IMR-90 (cell line): ENCODE results near the gene CHN2. TPM values are rescaled to one million over a fixed set of nuclear protein-coding genes. Genes with fewer than 3 reads are reported as not detected.

Experiments
- ATAC-seq: fragments of 200-7000 bp; cut with Tn5 transposase; 2 replicates; pipeline ENCODE4 v1.9.1; 2020; ENCODE audit warnings: low read depth, mild to moderate bottlenecking, moderate library complexity
- BruUV-seq: library from RNA; stranded (reverse); fragments of 400-500 nt; replicated peaks from 2 replicates; lab custom pipeline; 2021; lab: Mats Ljungman, UMichigan
- CTCF ChIA-PET: fragments of 300-600 bp; formaldehyde crosslinking; extraction: SDS; loops from one replicate; lab custom pipeline; 2021; ENCODE audit warnings: antibody characterized with exemption; lab: Yijun Ruan, JAX
- POLR2A ChIA-PET: fragments of 300-600 bp; sonication (Branson Sonifier 250); formaldehyde crosslinking; loops from one replicate; lab custom pipeline; 2022; ENCODE audit warnings: antibody characterized with exemption; ENCODE audit not compliant: unreplicated experiment; lab: Charles Lee
- DNase-seq: peaks from one replicate; pipeline ENCODE4 v3.0.0; 2013
- H2AFZ ChIP-seq: replicated peaks from 2 replicates; pipeline ENCODE3; 2013; ENCODE audit warnings: low read length, mild to moderate bottlenecking; ENCODE audit not compliant: poor library complexity
- H2AK5ac ChIP-seq: 2 replicates; pipeline ENCODE4 v1.6.1; 2013; ENCODE audit warnings: low read depth, low read length, inconsistent platforms
- H2AK9ac ChIP-seq: replicated peaks from 2 replicates; pipeline ENCODE3; 2013; ENCODE audit warnings: mild to moderate bottlenecking, low read depth, low read length, moderate library complexity; ENCODE audit not compliant: poor library complexity
- H2BK120ac ChIP-seq: 2 replicates; pipeline ENCODE4 v1.6.1; 2013; ENCODE audit warnings: low read depth, low read length, inconsistent platforms
- H2BK15ac ChIP-seq: 3 replicates; pipeline ENCODE4 v1.6.1; 2013; ENCODE audit warnings: low read depth, low read length, inconsistent platforms
- H2BK20ac ChIP-seq: 2 replicates; pipeline ENCODE4 v1.6.1; 2013; ENCODE audit warnings: low read depth, mild to moderate bottlenecking, inconsistent platforms, low read length, moderate library complexity
- H2BK5ac ChIP-seq: 2 replicates; pipeline ENCODE4 v1.6.1; 2013; ENCODE audit warnings: mild to moderate bottlenecking, low read depth, low read length, inconsistent platforms; ENCODE audit not compliant: poor library complexity, severe bottlenecking
- H3K14ac ChIP-seq: replicated peaks from 2 replicates; pipeline ENCODE4 v1.6.1; 2013; ENCODE audit warnings: low read depth, low read length, inconsistent platforms
- H3K18ac ChIP-seq: 2 replicates; pipeline ENCODE4 v1.6.1; 2013; ENCODE audit warnings: low read depth, low read length, control low read depth
- H3K23ac ChIP-seq: 2 replicates; pipeline ENCODE4 v1.6.1; 2013; ENCODE audit warnings: low read depth, low read length, inconsistent platforms
- H3K27ac ChIP-seq: 2 replicates; pipeline ENCODE4 v1.5.1; 2013; ENCODE audit warnings: mild to moderate bottlenecking, control low read depth, low read length; ENCODE audit not compliant: insufficient read depth
- H3K27me3 ChIP-seq: 2 replicates; pipeline ENCODE4 v1.6.1; 2013; ENCODE audit warnings: low read length; ENCODE audit not compliant: control insufficient read depth, insufficient read depth
- H3K36me3 ChIP-seq: 2 replicates; pipeline ENCODE4 v1.6.1; 2013; ENCODE audit warnings: low read length, mixed read lengths; ENCODE audit not compliant: control insufficient read depth, insufficient read depth
- H3K4ac ChIP-seq: 2 replicates; pipeline ENCODE4 v1.6.1; 2013; ENCODE audit warnings: low read depth, low read length, inconsistent platforms
- H3K4me1 ChIP-seq: 2 replicates; pipeline ENCODE4 v1.6.1; 2013; ENCODE audit warnings: low read length, mixed read lengths; ENCODE audit not compliant: control insufficient read depth, insufficient read depth
- H3K4me2 ChIP-seq: 2 replicates; pipeline ENCODE4 v1.6.1; 2013; ENCODE audit warnings: low read depth, mild to moderate bottlenecking, control low read depth, low read length, moderate library complexity
- H3K4me3 ChIP-seq: 2 replicates; pipeline ENCODE4 v1.5.1; 2013; ENCODE audit warnings: low read depth, mild to moderate bottlenecking, control low read depth, low read length, moderate library complexity; ENCODE audit not compliant: insufficient read depth
- H3K56ac ChIP-seq: 2 replicates; pipeline ENCODE4 v1.6.1; 2013; ENCODE audit warnings: low read length, inconsistent platforms; ENCODE audit not compliant: insufficient read depth; ENCODE audit errors: extremely low read depth
- H3K79me1 ChIP-seq, 2 experiments: 2 replicates each; pipeline ENCODE4 v1.6.1; 2013; ENCODE audit warnings: low read length in 2 of 2, inconsistent platforms in 1 of 2, low read depth in 1 of 2
- H3K9ac ChIP-seq: 2 replicates; pipeline ENCODE4 v1.6.1; 2013; ENCODE audit warnings: low read depth, low read length, control low read depth
- H3K9me1 ChIP-seq: 2 replicates; pipeline ENCODE4 v1.6.1; 2013; ENCODE audit warnings: low read length, inconsistent platforms; ENCODE audit not compliant: insufficient read depth
- H3K9me3 ChIP-seq: 2 replicates; pipeline ENCODE4 v1.6.1; 2013; ENCODE audit warnings: low read length; ENCODE audit not compliant: control insufficient read depth, insufficient read depth
- H4K20me1 ChIP-seq: 2 replicates; pipeline ENCODE4 v1.6.1; 2013; ENCODE audit warnings: low read length, inconsistent platforms; ENCODE audit not compliant: insufficient read depth
- H4K5ac ChIP-seq: 2 replicates; pipeline ENCODE4 v1.6.1; 2013; ENCODE audit warnings: mild to moderate bottlenecking, low read depth, low read length, control low read depth
- H4K8ac ChIP-seq, 2 experiments: 2 replicates each; pipeline ENCODE4 v1.6.1; 2013; ENCODE audit warnings: low read depth in 2 of 2, low read length in 2 of 2, control low read depth in 1 of 2, inconsistent platforms in 1 of 2
- H4K91ac ChIP-seq: 2 replicates; pipeline ENCODE4 v1.6.1; 2013; ENCODE audit warnings: low read depth, low read length, inconsistent platforms; ENCODE audit not compliant: insufficient read depth
- BHLHE40 ChIP-seq: fragments of 150-350 bp; IDR thresholded peaks from 2 replicates; pipeline ENCODE4 v1.6.1; 2016; ENCODE audit warnings: mild to moderate bottlenecking, low read depth, low read length
- CEBPB ChIP-seq: IDR thresholded peaks from 2 replicates; pipeline ENCODE4 v1.6.1; 2012; ENCODE audit warnings: low read depth, low read length, improper control_type of control experiment
- CHD1 ChIP-seq: IDR thresholded peaks from 2 replicates; pipeline ENCODE4 v1.6.1; 2012; ENCODE audit warnings: low read depth, low read length, improper control_type of control experiment
- CTCF ChIP-seq: conservative IDR thresholded peaks from 2 replicates; pipeline ENCODE4 v1.5.1; 2012; ENCODE audit warnings: mild to moderate bottlenecking, low read depth, low read length, improper control_type of control experiment
- ELK1 ChIP-seq: fragments of 150-350 bp; IDR thresholded peaks from 2 replicates; pipeline ENCODE4 v1.6.1; 2016; ENCODE audit warnings: low read depth, mild to moderate bottlenecking, low read length, moderate library complexity, borderline replicate concordance
- FOS ChIP-seq: fragments of 150-350 bp; IDR thresholded peaks from 2 replicates; pipeline ENCODE4 v1.6.1; 2016; ENCODE audit warnings: low read depth, low read length
- MAFK ChIP-seq: IDR thresholded peaks from 2 replicates; pipeline ENCODE4 v1.6.1; 2012; ENCODE audit warnings: low read depth, low read length, improper control_type of control experiment
- MAZ ChIP-seq: IDR thresholded peaks from 2 replicates; pipeline ENCODE4 v1.6.1; 2012; ENCODE audit warnings: low read depth, mild to moderate bottlenecking, low read length, improper control_type of control experiment, moderate library complexity, borderline replicate concordance
- MXI1 ChIP-seq: IDR thresholded peaks from 2 replicates; pipeline ENCODE4 v1.6.1; 2012; ENCODE audit warnings: low read depth, mild to moderate bottlenecking, low read length, moderate library complexity, borderline replicate concordance
- NFE2L2 ChIP-seq: fragments of 150-350 bp; IDR thresholded peaks from 2 replicates; pipeline ENCODE4 v1.6.1; 2016; ENCODE audit warnings: low read depth, mild to moderate bottlenecking, low read length
- POLR2A ChIP-seq: IDR thresholded peaks from 2 replicates; pipeline ENCODE4 v1.6.1; 2012; ENCODE audit warnings: mild to moderate bottlenecking, low read depth, low read length
- RAD21 ChIP-seq: IDR thresholded peaks from 2 replicates; pipeline ENCODE4 v1.6.1; 2012; ENCODE audit warnings: low read length, improper control_type of control experiment
- RCOR1 ChIP-seq: IDR thresholded peaks from 2 replicates; pipeline ENCODE4 v1.6.1; 2012; ENCODE audit warnings: mild to moderate bottlenecking, low read length, improper control_type of control experiment; ENCODE audit not compliant: insufficient replicate concordance
- RFX5 ChIP-seq: IDR thresholded peaks from 2 replicates; pipeline ENCODE4 v1.8.0; 2012; ENCODE audit warnings: low read depth, mild to moderate bottlenecking, low read length, moderate library complexity
- SMC3 ChIP-seq: fragments of 150-350 bp; IDR thresholded peaks from 2 replicates; pipeline ENCODE4 v1.6.1; 2016; ENCODE audit warnings: low read depth, mild to moderate bottlenecking, antibody characterized with exemption, low read length, moderate library complexity
- USF2 ChIP-seq: fragments of 150-350 bp; IDR thresholded peaks from 2 replicates; pipeline ENCODE4 v1.6.1; 2017; ENCODE audit warnings: mild to moderate bottlenecking, antibody characterized with exemption, low read length, low read depth
- WGBS, 2 experiments: methylation state at CpG; one replicate each; pipeline versions ENCODE4 v1.1.5 to v1.1.7; 2013; ENCODE audit warnings: missing lambda C conversion rate in 2 of 2; ENCODE audit not compliant: insufficient read length in 1 of 2; ENCODE audit errors: extremely low coverage in 2 of 2; 5-methylcytosine and 5-hydroxymethylcytosine counted together
- dilution Hi-C: fragments of 300-500 bp; cut with HindIII; formaldehyde crosslinking; loops from one replicate; pipeline ENCODE4 v1.14.3; 2018; ENCODE audit warnings: low sequenced_read_pairs; ENCODE audit not compliant: unreplicated experiment
- in situ Hi-C: fragments of 300-500 bp; cut with MboI; formaldehyde crosslinking; loops from 3 replicates; pipeline ENCODE4 v1.14.3; 2019; ENCODE audit warnings: low sequenced_read_pairs, inconsistent platforms, mixed read lengths
- intact Hi-C: fragments of 100-400 bp; cut with micrococcal nuclease; formaldehyde crosslinking; loops from 2 replicates; pipeline ENCODE4 v1.10.0; 2022
- polyA plus RNA-seq, 3 experiments: library from polyadenylated mRNA; depleted of rRNA; stranded (reverse); fragments of >200 nt; gene quantifications; 2 replicates each; pipeline ENCODE4 v1.2.3, GENCODE V29; 2012; ENCODE audit warnings: low replicate concordance in 1 of 3
- total RNA-seq: library from RNA; depleted of rRNA; stranded (reverse); fragments of >200 nt; gene quantifications from 2 replicates; pipeline ENCODE4 v1.2.3, GENCODE V29; 2012

CHN2 gene
- total and polyA plus RNA-seq, 2 of the 4 experiments (the other 2 are of a cell fraction), result not detected

- Histone ChIP-seq H3K36me3 (no peaks in the 10 kb centered on the region), H3K23ac (no peak overlapping the region), H3K27me3 (peaks cover 10% of the 10 kb centered on the region; the same call in 1 of the 2 replicates), H4K8ac (no peak overlapping the region), H3K27ac (no peak overlapping the region), H4K5ac (no peak overlapping the region), H2AK9ac (no peak overlapping the region), H3K18ac (no peak overlapping the region), H3K9ac (no peak overlapping the region), H2BK120ac (no peak overlapping the region), H2BK20ac (no peak overlapping the region), H3K4me3 (no peak overlapping the region), H2BK15ac (no peak overlapping the region), H3K4me1 (no peaks in the 10 kb centered on the region), H4K91ac (no peak overlapping the region), H4K20me1 (no peaks in the 10 kb centered on the region), H3K9me3 (no peaks in the 10 kb centered on the region), H3K79me1 (no peaks in the 10 kb centered on the region), H3K9me1 (no peaks in the 10 kb centered on the region), H2AFZ (no peak overlapping the region), H3K4me2 (no peak overlapping the region), H2AK5ac (no peak overlapping the region), H3K14ac (no peak overlapping the region), H3K56ac (no peak overlapping the region), H3K4ac (no peak overlapping the region), H2BK5ac (no peak overlapping the region)
- dilution Hi-C loops (no loop called here), intact Hi-C loops (no loop called here), in situ Hi-C loops (no loop called here)
- DNase-seq, result no peak
- CTCF ChIA-PET, result no interaction called here
- POLR2A ChIA-PET, result no interaction called here
- TF ChIP-seq RCOR1 (no peak), CEBPB (no peak), NFE2L2 (no peak), RFX5 (no peak), ELK1 (no peak), MAFK (no peak), BHLHE40 (no peak), RAD21 (no peak), SMC3 (no peak), MXI1 (no peak), CTCF (no peak), USF2 (no peak), CHD1 (no peak), MAZ (no peak), POLR2A (no peak), FOS (no peak)
- no peak for ATAC-seq
- WGBS, 2 experiments, result 65% methylated on average over 2 of the region's 3 CpGs; no CpG with 5 or more reads in 1 of the 2 experiments
- BruUV-seq, result no TSS peak
Observed at GRCh38 chr7:29478226-29478625, 283.7 kb downstream of the CHN2 start.
